Astrocyte (in vitro differentiated cells and primary cell): ENCODE measurements around the gene MAPKBP1.

Source experiments
- CTCF ChIP-seq: IDR thresholded peaks from 2 replicates; pipeline ENCODE4 v1.5.1; 2011; ENCODE audit warnings: low read depth, mild to moderate bottlenecking, inconsistent platforms, low read length, moderate library complexity; ENCODE audit not compliant: insufficient read depth
- EZH2 ChIP-seq: IDR thresholded peaks from 2 replicates; pipeline ENCODE4 v1.6.1; 2012; ENCODE audit warnings: mild to moderate bottlenecking, low read length, inconsistent platforms; ENCODE audit not compliant: insufficient read depth

GRCh38 chr15:41779662-41780157, 5.4 kb downstream of the MAPKBP1 start:
- TF ChIP-seq CTCF (no peak), EZH2 (no peak)
